HG03565 (cell line): ENCODE measurements around the gene MDC1.

ENCODE experiments used
- ATAC-seq: cut with Tn5 transposase; IDR thresholded peaks from one replicate; pipeline ENCODE4 v1.9.1; 2021; ENCODE audit warnings: mild to moderate bottlenecking, moderate library complexity; ENCODE audit not compliant: unreplicated experiment

The MDC1 gene

DNA sequence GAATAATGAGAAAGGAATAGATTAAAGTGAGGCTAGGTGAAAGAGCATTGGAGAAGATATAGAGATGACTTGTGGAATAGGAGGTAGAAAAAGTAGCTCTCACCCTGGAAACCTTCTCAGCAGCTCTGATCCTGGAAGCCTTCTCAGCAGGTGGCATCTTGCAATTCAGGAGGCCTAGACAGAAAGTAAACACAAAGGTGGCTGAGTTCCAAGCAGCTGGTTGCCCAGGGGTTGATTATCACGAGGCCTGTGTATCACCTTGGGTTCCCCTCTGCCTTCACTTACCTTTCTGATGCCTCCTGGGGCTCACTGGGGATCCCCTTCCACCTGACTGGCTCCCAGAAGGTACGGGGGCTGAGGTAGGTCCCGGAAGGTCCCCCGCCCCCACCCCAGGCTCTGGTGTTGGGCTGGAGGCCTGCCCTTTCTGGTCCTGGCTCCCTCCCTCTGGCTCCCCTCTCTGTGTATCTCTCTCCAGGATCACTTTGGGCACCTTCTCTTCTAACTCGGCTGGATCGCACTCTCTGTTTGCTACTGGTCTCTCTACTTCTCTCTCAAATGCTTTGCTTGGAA lies 9.7 kb downstream of the MDC1 start:
- no peak for ATAC-seq

- no peak for ATAC-seq
These were observed 11.5 kb downstream of the MDC1 start for GRCh38 chr6:30705620-30706019.

DNA sequence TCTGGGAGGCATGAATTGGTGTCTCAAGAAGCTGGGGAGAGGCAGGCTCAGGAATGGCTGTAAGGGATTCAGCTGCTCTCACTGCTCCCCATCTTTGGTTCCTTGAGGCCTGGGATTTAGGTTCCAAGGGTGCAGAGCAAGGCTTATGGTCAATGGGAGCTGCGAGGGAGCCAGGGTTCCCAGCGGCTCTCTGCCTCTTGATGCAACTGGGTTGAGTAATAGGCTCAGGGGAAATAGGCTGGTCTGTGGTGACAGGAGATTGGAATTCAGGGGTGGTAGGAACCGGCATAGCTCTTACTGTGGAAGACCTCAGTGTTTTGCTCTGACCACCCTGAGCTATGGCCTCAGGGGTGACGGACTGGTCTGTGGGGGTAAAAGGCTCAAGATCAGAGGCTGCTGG lies 13.3 kb downstream of the MDC1 start:
- ATAC-seq, result no peak

GRCh38 chr6:30703011-30703410 lies 14.1 kb downstream of the MDC1 start:
- no peak for ATAC-seq

GRCh38 chr6:30700340-30700739 lies 16.7 kb downstream of the MDC1 start:
- no peak for ATAC-seq

DNA sequence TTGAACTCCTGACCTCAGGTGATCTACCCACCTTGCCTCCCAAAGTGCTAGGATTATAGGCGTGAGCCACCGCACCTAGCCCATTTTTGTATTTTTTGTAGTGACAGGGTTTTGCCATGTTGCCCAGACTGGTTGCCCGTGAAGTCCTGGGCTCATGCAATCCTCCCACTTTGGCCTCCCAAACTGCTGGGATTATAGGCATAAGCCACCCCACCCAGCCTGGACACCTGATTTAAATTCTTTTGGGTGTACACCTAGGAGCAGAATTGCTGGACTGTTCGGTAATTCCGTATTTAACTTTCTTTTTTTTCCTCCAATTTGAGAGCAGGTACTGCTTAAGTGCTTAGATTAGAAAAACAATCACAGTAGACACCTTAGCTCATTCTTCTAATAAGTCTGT lies 20.6 kb downstream of the MDC1 start:
- ATAC-seq, result no peak

DNA sequence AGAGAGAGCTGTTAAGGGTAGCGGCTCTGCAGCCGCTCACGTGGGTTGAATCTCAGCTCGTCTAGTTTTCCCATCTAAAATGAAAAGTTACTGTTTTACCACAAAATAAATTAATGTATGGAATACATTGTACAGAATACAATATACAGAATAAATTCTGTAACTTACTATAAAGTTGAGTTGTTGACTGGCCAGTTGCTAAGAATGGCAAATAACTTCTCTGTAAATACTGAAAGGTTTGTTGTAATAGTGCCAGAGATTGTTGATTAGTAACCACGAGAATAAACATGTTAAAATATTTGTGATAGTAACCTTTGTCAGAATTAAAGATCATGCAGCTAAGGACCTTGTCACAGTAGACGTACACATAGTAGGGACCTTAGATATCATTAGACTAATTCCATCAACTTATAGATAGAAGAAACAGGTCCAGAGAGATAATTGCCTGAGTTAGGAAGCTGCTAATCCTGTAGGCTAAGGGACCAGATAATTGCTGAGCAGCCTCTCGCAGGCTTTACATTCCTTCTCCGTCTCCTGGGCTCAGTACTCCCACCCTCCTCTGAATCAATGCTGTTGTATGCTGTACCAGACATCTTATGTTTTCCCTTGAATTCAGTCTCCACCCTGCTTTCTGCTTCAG lies 25.8 kb downstream of the MDC1 start:
- ATAC-seq, result no peak

- no peak for ATAC-seq
These were observed 26.5 kb downstream of the MDC1 start, which contains the start of gene NRM for GRCh38 chr6:30690403-30691207. Gene NRM, minus strand, starts transcription at chr6:30690984. Its CDS starts 10 bp downstream, at chr6:30690974.

GRCh38 chr6:30689985-30690384 lies 27.1 kb downstream of the MDC1 start:
- no peak for ATAC-seq

GRCh38 chr6:30689022-30689865 lies 27.8 kb downstream of the MDC1 start:
- no peak for ATAC-seq

DNA sequence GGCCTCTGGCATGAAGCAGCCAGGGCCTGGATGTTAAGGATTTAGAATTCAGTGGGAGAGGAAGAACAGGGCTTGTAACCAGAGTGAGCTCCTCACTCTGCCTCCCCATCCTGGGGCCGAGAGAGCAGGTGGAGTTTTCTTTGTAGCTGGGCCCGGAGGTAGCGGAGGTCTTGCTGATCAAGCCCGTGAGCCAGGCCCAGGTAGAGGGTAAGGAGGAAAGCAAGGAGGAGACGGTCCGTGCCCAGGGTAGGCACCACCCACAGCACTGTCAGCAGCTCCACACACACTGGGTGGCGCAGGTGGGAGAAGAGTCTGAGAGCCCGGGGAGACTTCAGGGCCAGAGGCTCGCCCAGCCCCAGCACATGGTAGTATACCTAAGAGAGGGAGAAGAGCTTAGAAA lies 28.5 kb downstream of the MDC1 start:
- ATAC-seq, result no peak

DNA sequence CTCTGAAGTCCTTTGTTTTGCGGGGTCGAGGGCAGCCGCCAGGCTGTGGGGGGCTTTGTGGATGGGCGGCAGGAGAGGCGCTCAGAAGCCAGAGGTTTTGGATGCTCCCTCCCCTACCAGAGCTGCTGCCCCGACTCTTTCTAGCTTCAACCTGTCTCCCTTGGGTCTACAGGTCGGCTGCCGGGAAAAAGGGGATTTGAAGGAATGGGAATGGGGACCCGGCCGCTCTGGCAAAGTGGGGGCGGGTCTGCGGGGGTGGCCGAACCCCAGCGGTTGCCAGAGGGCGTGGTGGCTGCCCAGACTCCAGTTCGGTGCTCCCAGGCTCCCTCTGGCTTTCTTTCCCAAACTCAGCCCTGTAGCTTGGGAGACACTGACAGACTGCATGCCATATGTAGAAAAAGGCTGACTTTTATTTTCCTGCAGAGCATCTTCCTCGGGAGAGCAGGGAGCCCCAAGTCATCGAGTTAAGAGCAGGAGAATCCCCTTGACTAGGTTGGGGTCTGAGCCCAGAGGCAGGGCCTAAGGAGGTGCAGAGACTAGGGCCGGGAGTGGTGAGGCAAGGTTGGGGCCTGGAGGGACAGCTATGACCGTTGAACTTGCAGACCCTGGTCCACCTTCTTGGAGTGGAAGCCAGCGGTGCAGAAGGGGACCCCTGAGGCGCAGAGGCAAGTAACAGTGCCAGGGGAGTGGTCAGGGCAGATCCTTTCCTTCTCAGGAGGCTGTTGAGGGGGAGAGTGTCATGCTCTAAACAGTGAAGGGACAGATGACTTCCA lies 29.2 kb downstream of the MDC1 start:
- ATAC-seq, result no peak

- peak; percentile 36 for ATAC-seq
These were observed 30.0 kb downstream of the MDC1 start for GRCh38 chr6:30686908-30687658.

- no peak for ATAC-seq
These were observed 30.8 kb downstream of the MDC1 start, which contains the start of gene PPP1R18 for GRCh38 chr6:30686009-30686907. Gene PPP1R18, minus strand, starts transcription at chr6:30686645. Its CDS starts 627 bp downstream, at chr6:30686018.

DNA sequence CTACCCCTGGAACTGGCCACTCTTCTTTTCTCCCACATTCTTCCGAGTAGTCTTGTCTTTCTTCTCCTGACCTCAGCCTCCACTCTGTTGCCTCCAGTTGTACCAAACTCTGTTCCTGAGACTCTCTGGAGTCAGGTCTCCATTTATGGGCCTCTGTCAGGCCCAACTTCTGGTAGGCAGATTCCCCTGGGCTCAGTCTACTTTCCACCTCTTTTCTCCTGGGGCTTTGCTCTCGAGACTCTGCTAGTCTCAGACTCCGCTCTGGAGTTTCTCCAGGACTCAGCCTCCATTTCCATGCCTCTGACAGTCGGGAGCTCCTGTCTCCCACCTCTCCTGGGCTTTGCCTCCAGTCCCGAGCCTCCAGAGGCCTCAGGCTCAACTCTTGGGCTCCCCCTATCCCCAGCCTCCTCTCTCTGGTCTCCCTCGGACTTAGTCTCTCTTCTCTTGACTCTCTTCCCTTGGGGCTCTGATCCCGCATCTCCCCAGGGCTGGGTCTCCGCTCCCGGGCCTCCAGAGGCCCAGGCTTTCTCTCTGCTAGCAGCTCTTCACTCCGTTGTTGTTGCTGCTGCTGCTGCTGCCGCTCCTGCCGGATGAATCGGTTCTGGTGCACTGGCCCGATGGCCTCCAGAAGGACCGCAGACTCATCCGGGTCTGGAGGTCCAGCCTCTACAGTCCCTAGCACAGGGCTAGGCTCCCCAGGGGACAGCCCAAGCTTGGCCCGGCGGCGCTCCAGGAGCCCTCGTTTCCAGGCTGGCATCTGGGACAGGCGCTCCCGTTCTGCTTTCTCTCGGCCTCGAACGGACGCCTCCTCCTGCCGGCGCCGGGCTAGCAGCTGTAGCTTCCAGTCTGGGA lies 31.7 kb downstream of the MDC1 start:
- no peak for ATAC-seq

DNA sequence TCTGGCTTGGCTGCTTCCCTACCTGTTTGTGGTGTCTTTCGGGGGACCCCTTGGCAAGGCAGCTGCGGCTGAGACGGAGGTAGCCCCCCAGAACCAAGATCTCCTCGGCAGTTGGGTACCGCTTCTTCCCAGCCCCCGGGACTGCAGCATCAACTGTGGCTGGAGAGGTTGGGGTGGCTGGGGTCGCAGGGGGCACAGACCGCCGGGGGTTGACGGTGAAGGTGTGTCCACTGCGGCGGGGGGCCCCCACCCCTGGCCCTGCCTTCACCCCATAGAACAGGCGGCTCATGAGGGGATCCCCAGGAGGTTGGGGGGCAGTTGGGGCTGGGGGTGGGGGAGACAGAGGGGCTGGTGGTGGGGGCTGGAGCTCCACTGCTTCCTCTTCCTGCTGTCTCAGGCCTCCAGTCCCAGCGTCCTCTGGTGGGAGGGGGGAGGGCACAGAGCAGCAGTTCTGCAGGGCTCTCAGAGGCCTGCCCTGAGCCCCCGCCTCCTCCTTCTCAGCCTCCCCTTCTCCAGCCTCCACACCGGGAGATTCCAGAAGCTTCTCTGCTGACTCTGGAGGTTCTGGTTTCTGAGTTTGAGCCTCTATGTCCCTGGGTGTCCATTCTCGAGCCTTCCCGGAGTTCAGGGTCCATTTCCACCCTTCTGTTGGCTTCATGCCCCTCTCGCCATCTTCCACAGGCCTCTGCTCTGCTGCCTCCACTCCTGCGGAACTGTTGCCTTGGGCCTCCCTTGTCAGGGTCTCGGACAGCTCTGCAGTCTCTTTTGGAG lies 32.5 kb downstream of the MDC1 start:
- no peak for ATAC-seq

- no peak for ATAC-seq
These were observed 33.1 kb downstream of the MDC1 start for GRCh38 chr6:30683980-30684338.
